GM12864 (cell line): ENCODE measurements around the gene PRR3.

Experiments used
- DNase-seq: peaks from one replicate; pipeline ENCODE4 v3.0.0-alpha.2; 2011; ENCODE audit warnings: low read depth
- H3K4me3 ChIP-seq: 2 replicates; pipeline ENCODE4 v1.5.1; 2011; ENCODE audit warnings: mild to moderate bottlenecking, low read depth, low read length, control low read depth
- CTCF ChIP-seq: IDR thresholded peaks from 2 replicates; pipeline ENCODE4 v1.5.1; 2011; ENCODE audit warnings: low read depth, mild to moderate bottlenecking, moderate library complexity, low read length, control low read depth, inconsistent platforms; ENCODE audit errors: missing control alignments

PRR3 gene, protein sequence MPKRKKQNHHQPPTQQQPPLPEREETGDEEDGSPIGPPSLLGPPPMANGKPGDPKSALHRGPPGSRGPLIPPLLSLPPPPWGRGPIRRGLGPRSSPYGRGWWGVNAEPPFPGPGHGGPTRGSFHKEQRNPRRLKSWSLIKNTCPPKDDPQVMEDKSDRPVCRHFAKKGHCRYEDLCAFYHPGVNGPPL

DNA sequence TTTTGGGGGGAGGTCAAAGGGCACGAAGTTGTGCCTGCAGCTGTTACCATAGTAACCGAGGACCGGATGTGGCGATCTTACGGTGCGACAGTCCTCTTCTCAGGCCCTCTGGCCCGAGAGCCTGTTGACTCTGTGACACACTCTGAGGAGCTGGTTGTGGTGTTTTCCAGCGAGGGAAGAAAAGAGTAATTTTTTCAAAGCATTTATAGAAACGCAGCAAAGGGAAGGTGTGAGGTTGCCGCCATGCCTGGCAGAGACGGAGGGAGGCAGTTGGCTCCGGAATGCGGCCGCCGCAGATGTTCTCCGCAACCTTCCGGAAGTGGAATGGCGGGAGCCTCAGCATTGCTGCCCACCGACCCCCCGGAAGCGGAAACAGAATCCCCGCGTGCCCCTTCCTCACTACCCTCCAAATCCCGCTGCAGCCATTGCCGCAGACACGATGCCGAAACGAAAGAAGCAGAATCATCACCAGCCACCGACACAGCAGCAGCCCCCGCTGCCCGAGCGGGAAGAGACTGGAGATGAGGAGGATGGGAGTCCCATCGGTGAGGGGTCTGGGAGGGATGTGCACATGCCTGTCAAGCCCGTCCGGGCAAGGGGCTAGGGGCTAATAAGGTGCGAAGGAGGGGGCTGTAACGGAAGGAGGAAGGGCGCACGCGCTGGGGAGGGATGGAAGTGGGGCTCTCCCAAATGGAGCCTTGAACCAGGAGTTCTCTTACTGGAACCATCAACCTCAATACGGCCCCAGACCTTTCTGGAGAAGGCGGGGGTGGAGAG, at the start of gene PRR3:
PRR3 (plus strand) TSS at position 390 of the 777 bp plus-strand sequence; CDS start at position 440, 50 bp downstream.
- peak within 1 kb of the TSS; percentile 96 for H3K4me3 ChIP-seq
- TF ChIP-seq CTCF = no peak
- peak; percentile 94 for DNase-seq

DNA sequence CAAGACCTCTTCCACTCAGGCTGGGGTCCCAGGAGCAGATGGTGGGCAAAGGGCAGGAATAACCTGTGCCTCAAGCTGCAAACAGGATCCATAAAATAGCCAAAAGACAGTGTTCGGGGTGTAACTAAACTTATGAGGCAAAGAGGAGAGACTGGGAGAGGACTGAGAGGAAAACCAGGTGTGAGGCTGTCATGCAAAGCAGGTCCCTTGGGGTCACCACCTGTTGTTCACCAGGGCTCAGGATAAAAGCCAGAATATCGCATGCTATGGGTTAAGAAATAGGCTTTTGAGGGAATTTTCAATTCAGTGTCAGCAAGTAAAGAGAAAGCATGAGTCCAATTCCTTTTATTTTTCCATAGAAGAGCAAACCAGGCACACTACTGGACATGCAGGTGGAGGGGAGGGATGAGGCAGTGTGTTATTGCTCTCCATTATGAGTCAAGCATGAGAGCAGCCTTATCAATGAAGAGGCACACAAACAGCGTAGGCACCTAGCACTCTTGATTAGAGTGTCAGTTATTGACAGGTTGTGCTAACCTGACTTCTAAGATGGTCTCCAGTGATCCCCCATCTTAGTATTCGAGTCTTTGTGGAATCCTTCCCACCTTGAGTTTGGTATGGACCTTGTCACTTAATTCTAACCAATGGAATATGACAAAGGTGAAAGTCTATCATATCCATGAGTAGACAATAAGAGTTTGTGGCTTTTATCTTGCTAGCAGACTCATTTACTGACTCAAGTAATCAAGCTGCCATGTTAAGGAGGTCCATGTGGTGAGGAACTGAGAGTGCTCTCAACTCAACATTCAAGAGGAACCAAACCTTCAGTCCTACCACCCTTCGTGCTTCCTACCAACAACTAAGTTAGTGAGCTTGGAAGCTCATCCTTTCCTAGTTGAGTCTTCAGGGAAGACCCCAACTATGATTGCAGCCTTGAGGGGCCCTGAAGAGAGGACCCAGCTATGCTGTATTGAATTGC, 49.0 kb upstream of the PRR3 start:
- DNase-seq = peak; percentile 85
- peak overlapping the region; percentile 15; the same call in 1 of the 2 replicates for H3K4me3 ChIP-seq
- no peak for TF ChIP-seq CTCF

DNA sequence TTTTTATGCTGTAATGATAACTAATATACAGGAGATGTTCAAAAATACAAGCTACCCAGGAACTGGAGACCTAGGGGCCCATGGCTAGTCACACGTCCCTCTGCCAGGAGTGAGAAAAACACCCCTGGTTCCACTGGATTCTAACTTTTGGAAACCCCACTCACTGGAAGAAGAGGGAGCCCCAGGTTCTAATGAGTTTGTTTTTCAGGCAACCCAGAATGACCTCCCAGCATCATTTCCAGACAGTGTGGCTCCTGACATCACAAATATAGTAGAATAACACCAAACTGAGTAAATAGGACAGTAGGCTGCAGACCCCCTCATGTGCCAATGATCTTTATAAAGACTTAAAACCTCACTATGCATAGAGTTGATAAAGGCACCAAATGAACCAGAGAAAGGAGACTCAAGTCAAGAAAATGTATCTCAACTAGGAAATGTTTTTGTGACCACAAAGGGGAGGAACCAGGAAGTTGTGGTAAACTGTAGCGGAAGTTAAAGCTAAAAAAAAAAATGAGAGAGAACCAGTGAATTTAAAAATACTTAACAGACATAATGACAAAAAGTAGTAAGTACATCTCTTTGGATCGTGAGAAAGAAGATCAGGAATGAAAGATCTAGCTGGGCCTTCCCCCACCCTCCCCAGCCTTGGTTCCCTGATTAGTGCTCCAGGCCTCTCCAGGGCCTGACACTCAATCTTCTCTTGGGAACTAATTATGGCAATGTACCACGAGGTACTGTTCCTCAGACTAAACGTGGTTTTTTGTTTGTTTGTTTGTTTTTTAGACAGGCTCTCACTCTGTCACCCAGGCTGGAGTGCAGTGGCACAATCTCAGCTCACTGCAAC, 48.0 kb upstream of the PRR3 start:
- peak; percentile 80 for DNase-seq
- peak overlapping the region; percentile 15 for H3K4me3 ChIP-seq
- TF ChIP-seq CTCF = no peak

- DNase-seq = no peak
- TF ChIP-seq CTCF = no peak
- no peak overlapping the region for H3K4me3 ChIP-seq
Observed at GRCh38 chr6:30510419-30511168, 46.5 kb upstream of the PRR3 start.

DNA sequence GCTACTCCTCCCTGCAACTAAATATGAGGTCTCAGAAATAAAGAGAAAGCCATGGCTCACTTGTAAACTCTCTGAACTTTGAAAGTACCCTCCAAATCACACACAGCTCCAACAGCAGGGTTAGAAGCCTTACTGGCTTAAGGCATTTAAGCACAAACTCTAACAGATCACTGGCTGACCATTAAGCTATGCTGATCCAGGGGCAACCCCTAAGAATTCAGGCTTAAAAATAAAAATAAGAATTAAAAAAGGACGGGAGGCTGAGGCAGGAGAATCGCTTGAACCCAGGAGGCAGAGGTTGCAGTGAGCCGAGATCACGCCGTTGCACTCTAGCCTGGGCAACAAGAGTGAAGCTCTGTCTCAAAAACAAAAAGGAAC, 45.9 kb upstream of the PRR3 start:
- TF ChIP-seq CTCF = no peak
- no peak overlapping the region for H3K4me3 ChIP-seq
- DNase-seq = no peak

DNA sequence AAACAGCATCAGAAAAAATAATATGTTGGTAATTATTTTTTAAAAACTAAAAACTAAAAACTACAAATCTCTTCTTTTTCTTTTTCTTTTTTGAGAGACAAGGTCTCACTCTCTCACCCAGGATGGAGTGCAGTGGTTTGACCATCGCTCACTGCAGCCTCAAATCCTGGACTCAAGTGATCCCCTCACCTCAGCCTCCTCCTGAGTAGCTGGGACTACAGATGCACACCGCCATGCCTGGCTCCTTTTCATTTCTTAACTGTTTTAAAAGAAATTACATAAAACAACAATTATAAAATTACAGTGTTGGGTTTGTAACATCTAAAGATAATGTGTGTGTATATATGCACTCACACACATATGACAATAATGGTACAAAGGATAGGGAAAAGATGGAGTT, 43.6 kb upstream of the PRR3 start:
- no peak for DNase-seq
- TF ChIP-seq CTCF = no peak
- no peak overlapping the region for H3K4me3 ChIP-seq
